MCF 10A (cell line): ENCODE data around the gene SP6. TPM values are rescaled to one million over a fixed set of nuclear protein-coding genes. Genes with fewer than 3 reads are reported as not detected.

Experiments
- BruUV-seq: library from RNA; stranded (reverse); fragments of 400-500 nt; replicated peaks from 2 replicates; lab custom pipeline; 2021; lab: Mats Ljungman, UMichigan
- CTCF ChIA-PET: fragments of 300-600 bp; sonication (Branson Sonifier 250); formaldehyde crosslinking; extraction: SDS; loops from one replicate; lab custom pipeline; 2021; ENCODE audit warnings: antibody characterized with exemption, inconsistent platforms; lab: Yijun Ruan, JAX
- POLR2A ChIA-PET: fragments of 300-600, 350-650 bp; sonication (Branson Sonifier 250); formaldehyde crosslinking; extraction: SDS; loops from one replicate; lab custom pipeline; 2020; ENCODE audit warnings: antibody characterized with exemption, inconsistent platforms; lab: Yijun Ruan, JAX
- DNase-seq: peaks from one replicate; pipeline ENCODE4 v3.0.0-alpha.2; 2018; ENCODE audit not compliant: unreplicated experiment
- H3K27ac Mint-ChIP-seq: one replicate; pipeline ENCODE4 v1.8.0; 2022; ENCODE audit warnings: mild to moderate bottlenecking, low read depth, mixed read lengths; ENCODE audit not compliant: unreplicated experiment
- H3K27me3 Mint-ChIP-seq: one replicate; pipeline ENCODE4 v1.8.0; 2022; ENCODE audit warnings: mixed read lengths; ENCODE audit not compliant: insufficient read depth, unreplicated experiment
- H3K36me3 Mint-ChIP-seq: one replicate; pipeline ENCODE4 v1.8.0; 2022; ENCODE audit warnings: mild to moderate bottlenecking, moderate library complexity, mixed read lengths; ENCODE audit not compliant: insufficient read depth, unreplicated experiment
- H3K4me1 Mint-ChIP-seq: one replicate; pipeline ENCODE4 v1.8.0; 2022; ENCODE audit warnings: mixed read lengths; ENCODE audit not compliant: insufficient read depth, unreplicated experiment
- H3K4me3 Mint-ChIP-seq: one replicate; pipeline ENCODE4 v1.8.0; 2022; ENCODE audit warnings: mild to moderate bottlenecking, moderate library complexity, mixed read lengths; ENCODE audit not compliant: unreplicated experiment
- H3K9me3 Mint-ChIP-seq: one replicate; pipeline ENCODE4 v1.8.0; 2022; ENCODE audit warnings: mixed read lengths; ENCODE audit not compliant: unreplicated experiment
- intact Hi-C: fragments of 100-400 bp; cut with micrococcal nuclease; formaldehyde crosslinking; loops from 2 replicates; pipeline ENCODE4 v1.14.1; 2022
- total RNA-seq: library from RNA; stranded (reverse); gene quantifications from 2 replicates; pipeline ENCODE4 v1.2.3, GENCODE V29; 2022
- TF ChIP-seq, protein P1 (sequence below): fragments of 200-600 bp; IDR thresholded peaks from one replicate; pipeline ENCODE4 v1.8.0; 2022; ENCODE audit warnings: antibody characterized with exemption, mild to moderate bottlenecking; ENCODE audit not compliant: unreplicated experiment

SP6 gene
- total RNA-seq, 1 experiment from 2014 or later = 1.5 TPM

- H3K27me3 Mint-ChIP-seq = no peaks in the 10 kb centered on the region
- no peaks in the 10 kb centered on the region for H3K36me3 Mint-ChIP-seq
- H3K27ac Mint-ChIP-seq = no peak overlapping the region
- no peaks in the 10 kb centered on the region for H3K9me3 Mint-ChIP-seq
- intact Hi-C loops = no loop called here
- POLR2A ChIA-PET = interaction anchor here (8.0 kb wide), 1 partner anchor 47 kb away, joined by 178 read pairs; the partner anchor contains the start of gene SP2
- no peak for DNase-seq
- BruUV-seq = no TSS peak
- no peak overlapping the region for H3K4me3 Mint-ChIP-seq
- CTCF ChIA-PET = interaction anchor here (0.5 to 18.5 kb wide), 13 partner anchors 8 to 1286 kb away, joined by 3 to 523 read pairs (median 4); partner anchors contain the start of gene SP2
- H3K4me1 Mint-ChIP-seq = peaks cover 15% of the 10 kb centered on the region
- TF ChIP-seq, protein P1, sequence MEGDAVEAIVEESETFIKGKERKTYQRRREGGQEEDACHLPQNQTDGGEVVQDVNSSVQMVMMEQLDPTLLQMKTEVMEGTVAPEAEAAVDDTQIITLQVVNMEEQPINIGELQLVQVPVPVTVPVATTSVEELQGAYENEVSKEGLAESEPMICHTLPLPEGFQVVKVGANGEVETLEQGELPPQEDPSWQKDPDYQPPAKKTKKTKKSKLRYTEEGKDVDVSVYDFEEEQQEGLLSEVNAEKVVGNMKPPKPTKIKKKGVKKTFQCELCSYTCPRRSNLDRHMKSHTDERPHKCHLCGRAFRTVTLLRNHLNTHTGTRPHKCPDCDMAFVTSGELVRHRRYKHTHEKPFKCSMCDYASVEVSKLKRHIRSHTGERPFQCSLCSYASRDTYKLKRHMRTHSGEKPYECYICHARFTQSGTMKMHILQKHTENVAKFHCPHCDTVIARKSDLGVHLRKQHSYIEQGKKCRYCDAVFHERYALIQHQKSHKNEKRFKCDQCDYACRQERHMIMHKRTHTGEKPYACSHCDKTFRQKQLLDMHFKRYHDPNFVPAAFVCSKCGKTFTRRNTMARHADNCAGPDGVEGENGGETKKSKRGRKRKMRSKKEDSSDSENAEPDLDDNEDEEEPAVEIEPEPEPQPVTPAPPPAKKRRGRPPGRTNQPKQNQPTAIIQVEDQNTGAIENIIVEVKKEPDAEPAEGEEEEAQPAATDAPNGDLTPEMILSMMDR = peak; percentile 36
Observed at GRCh38 chr17:47844814-47845715, 5.9 kb downstream of the SP6 start.

DNA sequence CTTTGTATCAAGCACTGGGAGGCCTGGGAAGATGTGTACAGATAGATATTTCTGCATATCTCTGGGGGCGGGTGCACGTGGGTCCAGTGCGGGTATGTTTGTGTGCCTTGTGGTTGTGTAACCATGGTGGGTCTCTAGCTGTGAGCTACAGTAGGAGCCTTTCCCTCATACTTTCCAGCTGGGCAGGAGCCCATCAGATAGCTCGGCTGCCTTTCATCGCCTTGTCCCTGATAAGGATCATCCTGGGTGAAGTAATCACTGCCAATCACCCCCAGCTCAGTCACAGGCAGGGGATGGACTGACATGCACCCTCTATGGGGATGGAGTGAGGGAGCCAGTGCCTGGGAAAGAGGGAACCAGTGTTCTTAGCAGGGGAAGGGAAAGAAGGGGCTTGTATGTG, 6.7 kb downstream of the SP6 start:
- no TSS peak for BruUV-seq
- TF ChIP-seq, protein P1 = no peak
- Mint-ChIP-seq H3K27ac (no peak overlapping the region), H3K36me3 (no peaks in the 10 kb centered on the region), H3K27me3 (no peaks in the 10 kb centered on the region), H3K4me1 (peaks cover 7% of the 10 kb centered on the region), H3K9me3 (no peaks in the 10 kb centered on the region), H3K4me3 (no peak overlapping the region)
- ChIA-PET CTCF (interaction anchor here (0.6 to 18.5 kb wide), 7 partner anchors 11 to 174 kb away, joined by 3 to 523 read pairs (median 6); partner anchors contain the start of gene SP2), POLR2A (interaction anchor here (8.0 kb wide), 1 partner anchor 47 kb away, joined by 178 read pairs; the partner anchor contains the start of gene SP2)
- intact Hi-C loops = no loop called here
- no peak for DNase-seq

GRCh38 chr17:47843391-47843730, 7.6 kb downstream of the SP6 start:
- Mint-ChIP-seq H3K4me3 (no peak overlapping the region), H3K27me3 (no peaks in the 10 kb centered on the region), H3K9me3 (no peaks in the 10 kb centered on the region), H3K4me1 (peaks cover 7% of the 10 kb centered on the region), H3K27ac (no peak overlapping the region), H3K36me3 (no peaks in the 10 kb centered on the region)
- ChIA-PET CTCF (interaction anchor here (0.6 to 18.5 kb wide), 13 partner anchors 9 to 175 kb away, joined by 3 to 523 read pairs (median 5); partner anchors contain the start of genes CDK5RAP3 and SP2), POLR2A (interaction anchor here (0.7 to 8.0 kb wide), 7 partner anchors 12 to 181 kb away, joined by 3 to 178 read pairs (median 5); partner anchors contain the start of genes LRRC46, MRPL10 and SP2)
- BruUV-seq = no TSS peak
- DNase-seq = no peak
- intact Hi-C loops = loop anchor here (1.0 kb wide), 3 partner anchors 47 to 175 kb away; no protein-coding TSS in a partner anchor
- TF ChIP-seq, protein P1 = no peak
